GM23338 (cell line): ENCODE measurements around the gene ZBTB40.

Experiments
- CREB1 ChIP-seq: fragments of 250-450 bp; sonication (Bioruptor Pico); IDR thresholded peaks from 2 replicates; pipeline ENCODE4 v1.5.0; 2020; ENCODE audit warnings: low read depth, mild to moderate bottlenecking, moderate library complexity
- EZH2 ChIP-seq: fragments of 200-600 bp; sonication (generic); IDR thresholded peaks from one replicate; pipeline ENCODE4 v1.8.0; 2017; ENCODE audit warnings: antibody characterized with exemption, mild to moderate bottlenecking, low read depth; ENCODE audit not compliant: unreplicated experiment
- EZH2phosphoT487 ChIP-seq: fragments of 200-600 bp; sonication (generic); IDR thresholded peaks from one replicate; pipeline ENCODE4 v1.8.1; 2018; ENCODE audit warnings: antibody characterized with exemption; ENCODE audit not compliant: unreplicated experiment
- JUNB ChIP-seq: IDR thresholded peaks from one replicate; pipeline ENCODE4 v1.6.1; 2016; ENCODE audit warnings: antibody characterized with exemption; ENCODE audit not compliant: unreplicated experiment
- NANOG ChIP-seq: IDR thresholded peaks from 2 replicates; pipeline ENCODE4 v1.6.1; 2016; ENCODE audit warnings: antibody characterized with exemption, borderline replicate concordance
- POLR2AphosphoS5 ChIP-seq: IDR thresholded peaks from 2 replicates; pipeline ENCODE4 v1.6.1; 2016; ENCODE audit warnings: antibody characterized with exemption, low read depth
- STAT1 ChIP-seq: IDR thresholded peaks from one replicate; pipeline ENCODE4 v1.6.1; 2016; ENCODE audit warnings: antibody characterized with exemption; ENCODE audit not compliant: unreplicated experiment
- ZNF114 ChIP-seq: fragments of 250-450 bp; sonication (Bioruptor Pico); IDR thresholded peaks from 2 replicates; pipeline ENCODE4 v1.5.0; 2020; ENCODE audit warnings: mild to moderate bottlenecking, moderate library complexity
- ZNF331 ChIP-seq: fragments of 250-450 bp; sonication (Bioruptor Pico); IDR thresholded peaks from 2 replicates; pipeline ENCODE4 v1.5.0; 2020; ENCODE audit warnings: low read depth, mild to moderate bottlenecking, moderate library complexity
- TF ChIP-seq, protein P1 (sequence below), 2 experiments: fragments of 200-600 bp in 1 of 2; sonication (generic) in 1 of 2; conservative IDR thresholded peaks; 2 replicates each; pipeline versions ENCODE4 v1.5.1 to v1.6.1; 2016 to 2017; ENCODE audit warnings: antibody characterized with exemption in 2 of 2, low read depth in 2 of 2, mild to moderate bottlenecking in 2 of 2, moderate library complexity in 1 of 2
- TF ChIP-seq, protein P2 (sequence below): IDR thresholded peaks from one replicate; pipeline ENCODE4 v1.6.1; 2018; ENCODE audit warnings: antibody characterized with exemption; ENCODE audit not compliant: unreplicated experiment
- TF ChIP-seq, protein P3 (sequence below): IDR thresholded peaks from 2 replicates; pipeline ENCODE4 v1.6.1; 2016; ENCODE audit warnings: antibody characterized with exemption
- TF ChIP-seq, protein P4 (sequence below): fragments of 250-450 bp; sonication (Bioruptor Pico); IDR thresholded peaks from 2 replicates; pipeline ENCODE4 v1.5.0; 2020; ENCODE audit warnings: mild to moderate bottlenecking, moderate library complexity

DNA sequence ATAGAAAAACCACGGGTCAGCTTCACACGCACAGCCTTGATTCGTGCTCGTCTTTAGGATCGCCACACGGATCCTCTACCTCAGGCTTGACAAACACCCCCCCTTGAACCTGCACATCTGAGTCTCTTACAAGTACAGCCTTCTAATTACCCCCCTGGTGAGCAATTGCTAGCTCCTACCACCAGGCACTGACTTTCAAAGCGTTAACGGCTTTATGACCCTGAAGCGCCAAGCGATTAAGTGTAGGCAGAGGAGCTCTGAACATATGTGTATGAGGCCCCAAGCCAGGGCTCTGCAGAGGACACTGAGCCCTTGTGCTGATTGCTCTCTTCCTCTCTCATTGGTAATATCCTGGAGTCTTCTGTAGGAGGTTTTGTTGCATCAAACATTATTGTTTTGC, 55.9 kb downstream of the ZBTB40 start:
- TF ChIP-seq, protein P1, sequence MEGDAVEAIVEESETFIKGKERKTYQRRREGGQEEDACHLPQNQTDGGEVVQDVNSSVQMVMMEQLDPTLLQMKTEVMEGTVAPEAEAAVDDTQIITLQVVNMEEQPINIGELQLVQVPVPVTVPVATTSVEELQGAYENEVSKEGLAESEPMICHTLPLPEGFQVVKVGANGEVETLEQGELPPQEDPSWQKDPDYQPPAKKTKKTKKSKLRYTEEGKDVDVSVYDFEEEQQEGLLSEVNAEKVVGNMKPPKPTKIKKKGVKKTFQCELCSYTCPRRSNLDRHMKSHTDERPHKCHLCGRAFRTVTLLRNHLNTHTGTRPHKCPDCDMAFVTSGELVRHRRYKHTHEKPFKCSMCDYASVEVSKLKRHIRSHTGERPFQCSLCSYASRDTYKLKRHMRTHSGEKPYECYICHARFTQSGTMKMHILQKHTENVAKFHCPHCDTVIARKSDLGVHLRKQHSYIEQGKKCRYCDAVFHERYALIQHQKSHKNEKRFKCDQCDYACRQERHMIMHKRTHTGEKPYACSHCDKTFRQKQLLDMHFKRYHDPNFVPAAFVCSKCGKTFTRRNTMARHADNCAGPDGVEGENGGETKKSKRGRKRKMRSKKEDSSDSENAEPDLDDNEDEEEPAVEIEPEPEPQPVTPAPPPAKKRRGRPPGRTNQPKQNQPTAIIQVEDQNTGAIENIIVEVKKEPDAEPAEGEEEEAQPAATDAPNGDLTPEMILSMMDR (conservative IDR thresholded peaks at IDR 0.05; ENCODE audit: low read depth in 2 of 2), result no peak
- TF ChIP-seq EZH2 (no peak), POLR2AphosphoS5 (no peak), EZH2phosphoT487 (no peak), CREB1 (CRISPR knock-in tag) (no peak), JUNB (no peak), ZNF114 (no peak), ZNF331 (no peak), NANOG (no peak), STAT1 (no peak)
- TF ChIP-seq, protein P2, sequence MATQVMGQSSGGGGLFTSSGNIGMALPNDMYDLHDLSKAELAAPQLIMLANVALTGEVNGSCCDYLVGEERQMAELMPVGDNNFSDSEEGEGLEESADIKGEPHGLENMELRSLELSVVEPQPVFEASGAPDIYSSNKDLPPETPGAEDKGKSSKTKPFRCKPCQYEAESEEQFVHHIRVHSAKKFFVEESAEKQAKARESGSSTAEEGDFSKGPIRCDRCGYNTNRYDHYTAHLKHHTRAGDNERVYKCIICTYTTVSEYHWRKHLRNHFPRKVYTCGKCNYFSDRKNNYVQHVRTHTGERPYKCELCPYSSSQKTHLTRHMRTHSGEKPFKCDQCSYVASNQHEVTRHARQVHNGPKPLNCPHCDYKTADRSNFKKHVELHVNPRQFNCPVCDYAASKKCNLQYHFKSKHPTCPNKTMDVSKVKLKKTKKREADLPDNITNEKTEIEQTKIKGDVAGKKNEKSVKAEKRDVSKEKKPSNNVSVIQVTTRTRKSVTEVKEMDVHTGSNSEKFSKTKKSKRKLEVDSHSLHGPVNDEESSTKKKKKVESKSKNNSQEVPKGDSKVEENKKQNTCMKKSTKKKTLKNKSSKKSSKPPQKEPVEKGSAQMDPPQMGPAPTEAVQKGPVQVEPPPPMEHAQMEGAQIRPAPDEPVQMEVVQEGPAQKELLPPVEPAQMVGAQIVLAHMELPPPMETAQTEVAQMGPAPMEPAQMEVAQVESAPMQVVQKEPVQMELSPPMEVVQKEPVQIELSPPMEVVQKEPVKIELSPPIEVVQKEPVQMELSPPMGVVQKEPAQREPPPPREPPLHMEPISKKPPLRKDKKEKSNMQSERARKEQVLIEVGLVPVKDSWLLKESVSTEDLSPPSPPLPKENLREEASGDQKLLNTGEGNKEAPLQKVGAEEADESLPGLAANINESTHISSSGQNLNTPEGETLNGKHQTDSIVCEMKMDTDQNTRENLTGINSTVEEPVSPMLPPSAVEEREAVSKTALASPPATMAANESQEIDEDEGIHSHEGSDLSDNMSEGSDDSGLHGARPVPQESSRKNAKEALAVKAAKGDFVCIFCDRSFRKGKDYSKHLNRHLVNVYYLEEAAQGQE, result no peak
- TF ChIP-seq, protein P3, sequence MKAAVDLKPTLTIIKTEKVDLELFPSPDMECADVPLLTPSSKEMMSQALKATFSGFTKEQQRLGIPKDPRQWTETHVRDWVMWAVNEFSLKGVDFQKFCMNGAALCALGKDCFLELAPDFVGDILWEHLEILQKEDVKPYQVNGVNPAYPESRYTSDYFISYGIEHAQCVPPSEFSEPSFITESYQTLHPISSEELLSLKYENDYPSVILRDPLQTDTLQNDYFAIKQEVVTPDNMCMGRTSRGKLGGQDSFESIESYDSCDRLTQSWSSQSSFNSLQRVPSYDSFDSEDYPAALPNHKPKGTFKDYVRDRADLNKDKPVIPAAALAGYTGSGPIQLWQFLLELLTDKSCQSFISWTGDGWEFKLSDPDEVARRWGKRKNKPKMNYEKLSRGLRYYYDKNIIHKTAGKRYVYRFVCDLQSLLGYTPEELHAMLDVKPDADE, result no peak
- TF ChIP-seq, protein P4, sequence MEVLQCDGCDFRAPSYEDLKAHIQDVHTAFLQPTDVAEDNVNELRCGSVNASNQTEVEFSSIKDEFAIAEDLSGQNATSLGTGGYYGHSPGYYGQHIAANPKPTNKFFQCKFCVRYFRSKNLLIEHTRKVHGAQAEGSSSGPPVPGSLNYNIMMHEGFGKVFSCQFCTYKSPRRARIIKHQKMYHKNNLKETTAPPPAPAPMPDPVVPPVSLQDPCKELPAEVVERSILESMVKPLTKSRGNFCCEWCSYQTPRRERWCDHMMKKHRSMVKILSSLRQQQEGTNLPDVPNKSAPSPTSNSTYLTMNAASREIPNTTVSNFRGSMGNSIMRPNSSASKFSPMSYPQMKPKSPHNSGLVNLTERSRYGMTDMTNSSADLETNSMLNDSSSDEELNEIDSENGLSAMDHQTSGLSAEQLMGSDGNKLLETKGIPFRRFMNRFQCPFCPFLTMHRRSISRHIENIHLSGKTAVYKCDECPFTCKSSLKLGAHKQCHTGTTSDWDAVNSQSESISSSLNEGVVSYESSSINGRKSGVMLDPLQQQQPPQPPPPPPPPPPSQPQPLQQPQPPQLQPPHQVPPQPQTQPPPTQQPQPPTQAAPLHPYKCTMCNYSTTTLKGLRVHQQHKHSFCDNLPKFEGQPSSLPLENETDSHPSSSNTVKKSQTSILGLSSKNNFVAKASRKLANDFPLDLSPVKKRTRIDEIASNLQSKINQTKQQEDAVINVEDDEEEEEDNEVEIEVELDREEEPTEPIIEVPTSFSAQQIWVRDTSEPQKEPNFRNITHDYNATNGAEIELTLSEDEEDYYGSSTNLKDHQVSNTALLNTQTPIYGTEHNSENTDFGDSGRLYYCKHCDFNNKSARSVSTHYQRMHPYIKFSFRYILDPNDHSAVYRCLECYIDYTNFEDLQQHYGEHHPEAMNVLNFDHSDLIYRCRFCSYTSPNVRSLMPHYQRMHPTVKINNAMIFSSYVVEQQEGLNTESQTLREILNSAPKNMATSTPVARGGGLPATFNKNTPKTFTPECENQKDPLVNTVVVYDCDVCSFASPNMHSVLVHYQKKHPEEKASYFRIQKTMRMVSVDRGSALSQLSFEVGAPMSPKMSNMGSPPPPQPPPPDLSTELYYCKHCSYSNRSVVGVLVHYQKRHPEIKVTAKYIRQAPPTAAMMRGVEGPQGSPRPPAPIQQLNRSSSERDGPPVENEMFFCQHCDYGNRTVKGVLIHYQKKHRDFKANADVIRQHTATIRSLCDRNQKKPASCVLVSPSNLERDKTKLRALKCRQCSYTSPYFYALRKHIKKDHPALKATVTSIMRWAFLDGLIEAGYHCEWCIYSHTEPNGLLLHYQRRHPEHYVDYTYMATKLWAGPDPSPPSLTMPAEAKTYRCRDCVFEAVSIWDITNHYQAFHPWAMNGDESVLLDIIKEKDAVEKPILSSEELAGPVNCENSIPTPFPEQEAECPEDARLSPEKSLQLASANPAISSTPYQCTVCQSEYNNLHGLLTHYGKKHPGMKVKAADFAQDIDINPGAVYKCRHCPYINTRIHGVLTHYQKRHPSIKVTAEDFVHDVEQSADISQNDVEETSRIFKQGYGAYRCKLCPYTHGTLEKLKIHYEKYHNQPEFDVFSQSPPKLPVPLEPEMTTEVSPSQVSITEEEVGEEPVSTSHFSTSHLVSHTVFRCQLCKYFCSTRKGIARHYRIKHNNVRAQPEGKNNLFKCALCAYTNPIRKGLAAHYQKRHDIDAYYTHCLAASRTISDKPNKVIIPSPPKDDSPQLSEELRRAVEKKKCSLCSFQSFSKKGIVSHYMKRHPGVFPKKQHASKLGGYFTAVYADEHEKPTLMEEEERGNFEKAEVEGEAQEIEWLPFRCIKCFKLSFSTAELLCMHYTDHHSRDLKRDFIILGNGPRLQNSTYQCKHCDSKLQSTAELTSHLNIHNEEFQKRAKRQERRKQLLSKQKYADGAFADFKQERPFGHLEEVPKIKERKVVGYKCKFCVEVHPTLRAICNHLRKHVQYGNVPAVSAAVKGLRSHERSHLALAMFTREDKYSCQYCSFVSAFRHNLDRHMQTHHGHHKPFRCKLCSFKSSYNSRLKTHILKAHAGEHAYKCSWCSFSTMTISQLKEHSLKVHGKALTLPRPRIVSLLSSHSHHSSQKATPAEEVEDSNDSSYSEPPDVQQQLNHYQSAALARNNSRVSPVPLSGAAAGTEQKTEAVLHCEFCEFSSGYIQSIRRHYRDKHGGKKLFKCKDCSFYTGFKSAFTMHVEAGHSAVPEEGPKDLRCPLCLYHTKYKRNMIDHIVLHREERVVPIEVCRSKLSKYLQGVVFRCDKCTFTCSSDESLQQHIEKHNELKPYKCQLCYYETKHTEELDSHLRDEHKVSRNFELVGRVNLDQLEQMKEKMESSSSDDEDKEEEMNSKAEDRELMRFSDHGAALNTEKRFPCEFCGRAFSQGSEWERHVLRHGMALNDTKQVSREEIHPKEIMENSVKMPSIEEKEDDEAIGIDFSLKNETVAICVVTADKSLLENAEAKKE (CRISPR knock-in tag), result no peak
